ENCODE results near the gene TRMT10C.
"Not testable (repeated sequence)": the region's sequence is repeated elsewhere in the genome, so short reads cannot be mapped to it uniquely, and the experiment has no call there.

TRMT10C gene

DNA sequence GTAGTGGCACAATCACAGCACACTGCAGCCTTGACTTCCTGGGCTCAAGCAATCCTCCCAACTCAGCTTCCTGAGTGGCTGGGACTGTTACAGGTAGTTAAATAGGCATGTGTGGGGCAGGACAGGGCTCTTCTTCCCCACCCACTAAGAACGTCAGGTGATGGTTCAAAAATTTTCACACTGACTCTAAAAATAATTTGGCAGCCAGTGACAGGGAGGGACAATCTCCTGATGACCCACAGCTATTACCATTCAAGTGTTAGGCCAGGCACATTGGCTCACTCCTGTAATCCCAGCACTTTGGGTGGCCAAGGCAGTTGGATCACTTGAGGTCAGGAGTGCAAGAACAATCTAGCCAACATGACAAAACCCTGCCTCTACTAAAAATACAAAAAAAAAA, 12.2 kb upstream of the TRMT10C start:
- DNase-seq, result no peak

DNA sequence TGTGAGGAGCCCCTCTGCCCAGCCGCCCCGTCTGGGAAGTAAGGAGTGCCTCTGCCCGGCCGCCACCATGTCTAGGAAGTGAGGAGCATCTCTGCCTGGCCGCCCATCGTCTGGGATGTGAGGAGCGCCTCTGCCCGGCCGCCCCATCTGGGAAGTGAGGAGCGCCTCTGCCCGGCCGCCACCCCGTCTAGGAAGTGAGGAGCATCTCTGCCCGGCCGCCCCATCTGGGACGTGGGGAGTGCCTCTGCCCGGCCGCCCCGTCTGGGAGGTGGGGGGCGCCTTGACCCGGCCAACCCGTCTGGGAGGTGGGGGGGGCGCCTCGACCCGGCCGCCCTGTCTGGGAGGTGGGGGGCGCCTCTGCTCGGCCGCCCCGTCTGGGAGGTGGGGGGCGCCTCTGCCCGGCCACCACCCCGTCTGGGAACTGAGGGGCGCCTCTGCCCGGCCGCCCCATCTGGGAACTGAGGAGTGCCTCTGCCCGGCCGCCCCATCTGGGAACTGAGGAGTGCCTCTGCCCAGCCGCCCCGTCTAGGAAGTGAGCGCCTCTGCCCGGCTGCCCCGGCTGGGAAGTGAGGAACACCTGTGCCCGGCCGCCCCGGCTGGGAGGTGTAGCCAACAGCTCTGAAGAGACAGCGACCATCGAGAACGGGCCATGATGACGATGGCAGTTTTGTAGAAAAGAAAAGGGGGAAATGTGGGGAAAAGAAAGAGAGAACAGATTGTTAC, 10.1 kb upstream of the TRMT10C start:
- DNase-seq, result not testable (repeated sequence)

DNA sequence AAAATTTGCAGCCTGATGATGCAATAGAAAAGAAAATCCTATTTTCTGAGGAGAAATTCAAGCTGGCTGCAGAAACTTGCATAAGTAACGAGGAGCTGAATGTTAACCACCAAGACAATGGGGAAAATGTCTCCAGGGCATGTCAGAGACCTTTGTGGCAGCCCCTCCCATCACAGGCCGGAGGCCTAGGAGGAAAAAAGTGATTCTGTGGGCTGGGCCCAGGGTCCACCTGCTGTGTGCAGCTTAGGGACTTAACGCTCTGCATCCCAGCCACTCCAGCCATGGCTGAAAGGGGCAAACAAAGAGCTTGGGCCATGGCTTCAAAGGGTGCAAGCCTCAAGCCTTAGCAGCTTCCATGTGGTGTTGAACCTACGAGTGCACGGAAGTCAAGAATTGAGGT, 8.3 kb upstream of the TRMT10C start:
- not testable (repeated sequence) for DNase-seq

DNA sequence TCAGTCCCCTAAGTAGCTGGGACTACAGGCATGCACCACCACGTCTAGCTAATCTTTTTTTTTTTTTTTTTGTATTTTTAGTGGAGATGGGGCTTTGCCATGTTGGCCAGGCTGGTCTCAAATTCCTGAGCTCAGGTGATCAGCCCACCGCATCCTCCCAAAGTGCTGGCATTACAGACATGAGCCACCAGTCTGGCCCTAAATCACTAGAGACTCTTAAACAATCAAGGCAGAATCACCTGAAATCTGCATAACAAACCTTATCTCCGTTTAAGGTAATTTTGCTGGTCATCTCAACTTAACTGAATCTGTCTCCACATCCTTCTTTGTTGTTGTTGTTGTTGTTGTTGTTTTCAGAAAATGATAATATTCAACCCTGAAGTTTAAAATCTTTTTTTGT, 5.6 kb upstream of the TRMT10C start:
- no peak for DNase-seq

DNA sequence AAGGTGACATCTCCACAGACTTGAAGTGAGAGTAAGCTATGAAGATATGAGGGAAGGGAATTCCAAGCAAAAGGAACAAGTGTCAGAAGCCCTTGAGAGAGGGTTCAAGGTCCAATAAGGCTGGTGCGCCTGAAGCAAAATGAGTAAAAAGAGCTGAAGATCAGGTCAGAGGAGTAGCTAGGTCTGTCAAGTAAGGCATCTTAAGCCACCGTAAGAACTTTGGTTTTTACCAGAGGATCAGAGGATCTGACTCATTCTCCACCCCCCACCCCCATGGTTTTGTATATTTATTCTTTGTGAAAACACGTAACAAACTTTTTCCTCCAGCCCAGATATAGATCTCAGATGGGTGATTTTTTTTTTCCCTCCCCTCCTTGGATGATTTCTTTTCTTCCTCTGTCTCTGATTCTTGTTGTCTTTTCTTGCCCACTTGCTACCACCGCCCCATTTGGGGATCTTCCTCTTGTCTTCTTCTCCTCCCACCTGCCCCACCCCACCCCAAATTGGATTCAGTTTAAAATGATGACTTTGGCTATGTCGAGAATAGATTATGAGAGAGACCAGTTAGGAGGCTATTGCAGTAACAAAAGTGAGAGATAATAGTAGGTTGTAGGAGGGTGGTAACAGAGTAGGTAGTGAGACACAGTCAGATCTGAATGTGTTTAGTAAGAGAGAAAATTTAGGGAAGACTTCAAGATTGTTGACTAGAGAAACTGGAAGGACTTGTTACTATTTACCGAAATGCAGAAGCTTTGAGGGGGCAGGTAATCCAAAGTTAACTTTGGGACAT, 6.1 kb downstream of the TRMT10C start:
- DNase-seq, result no peak

DNA sequence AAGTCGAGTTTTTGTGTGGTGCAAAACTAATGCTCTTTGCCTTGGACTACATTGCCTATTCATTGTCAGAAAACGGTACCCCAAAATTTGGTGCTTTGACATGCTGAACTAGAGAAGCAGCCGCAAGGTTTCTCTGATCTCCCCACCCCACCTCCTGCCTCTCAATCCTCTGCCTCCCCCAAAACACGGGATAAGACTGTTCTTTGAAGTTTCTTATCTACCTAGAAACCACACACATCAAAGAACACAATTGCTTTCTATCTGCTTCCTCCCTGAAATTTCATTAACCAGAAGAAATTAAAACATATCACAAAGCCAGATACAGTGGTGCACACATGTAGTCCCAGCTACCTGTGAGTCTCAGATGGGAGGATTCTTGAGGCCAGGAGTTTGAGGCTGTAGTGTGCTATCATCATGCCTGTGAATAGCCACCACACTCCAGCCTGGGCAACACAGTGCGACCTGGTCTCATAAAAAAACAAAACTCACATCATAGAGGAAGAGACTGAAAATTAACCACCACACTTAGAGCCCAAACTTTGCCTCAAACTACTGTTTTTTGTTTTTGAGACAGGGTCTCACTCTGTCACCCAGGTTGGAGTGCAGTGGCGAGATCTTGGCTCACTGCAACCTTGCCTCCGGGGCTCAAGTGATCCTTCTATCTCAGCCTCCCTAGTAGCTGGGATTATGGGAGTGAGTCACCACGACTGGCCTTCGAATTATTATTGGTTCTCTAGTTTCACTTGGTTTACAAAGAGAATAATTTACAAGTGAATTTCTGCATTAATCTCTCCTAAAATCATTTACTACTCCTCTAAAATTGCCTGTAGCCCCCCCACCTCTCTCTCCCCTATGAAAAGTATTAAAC, 9.6 kb downstream of the TRMT10C start:
- DNase-seq, result no peak

DNA sequence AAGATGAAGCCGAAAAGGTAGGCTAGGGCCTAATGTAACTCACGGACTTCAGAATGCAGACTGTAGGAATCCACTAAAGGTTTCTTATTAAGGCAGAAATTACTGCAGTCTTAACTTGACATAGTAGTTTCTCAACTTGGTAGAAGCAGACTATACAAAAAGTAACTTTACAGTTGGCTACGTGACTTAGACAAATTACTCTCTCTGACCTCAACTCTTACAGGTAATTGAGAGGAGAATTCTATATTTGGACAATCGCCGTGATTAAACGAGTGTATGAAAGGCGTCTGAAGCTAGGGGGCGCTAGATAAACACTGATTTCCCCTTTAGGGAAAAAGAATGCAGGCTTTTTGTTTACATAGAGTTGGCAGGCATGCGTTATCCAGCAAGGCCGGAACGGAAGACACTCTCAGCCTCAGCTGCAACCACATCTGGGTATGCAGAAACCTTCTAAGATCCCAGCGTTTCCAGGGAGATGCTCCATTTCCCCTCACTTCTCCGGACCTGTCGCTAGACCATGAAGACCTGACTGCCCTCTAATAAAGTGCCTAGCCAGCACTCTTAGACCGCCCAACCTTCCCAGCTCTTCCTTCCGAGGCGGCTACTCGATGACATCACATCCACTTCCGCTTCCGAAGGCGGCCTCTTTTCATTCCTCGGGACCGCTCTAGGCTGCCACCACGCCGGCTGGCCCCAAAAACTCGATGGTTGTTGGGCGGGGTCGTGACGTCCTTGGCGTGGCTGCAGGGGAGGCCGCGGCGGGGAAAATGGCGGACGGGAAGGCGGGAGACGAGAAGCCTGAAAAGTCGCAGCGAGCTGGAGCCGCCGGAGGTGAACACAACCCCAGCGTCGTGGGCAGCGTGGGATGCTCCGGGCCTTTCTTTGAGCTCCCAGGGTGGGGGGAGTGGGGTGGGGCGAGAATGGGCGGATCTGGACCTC, 12.1 kb downstream of the TRMT10C start, which contains the start of gene PCNP:
Gene PCNP, plus strand, starts transcription at position 732 of the 939 bp plus-strand sequence. Its CDS starts 36 bp downstream, at position 768.
- peak; percentile 98 for DNase-seq

DNA sequence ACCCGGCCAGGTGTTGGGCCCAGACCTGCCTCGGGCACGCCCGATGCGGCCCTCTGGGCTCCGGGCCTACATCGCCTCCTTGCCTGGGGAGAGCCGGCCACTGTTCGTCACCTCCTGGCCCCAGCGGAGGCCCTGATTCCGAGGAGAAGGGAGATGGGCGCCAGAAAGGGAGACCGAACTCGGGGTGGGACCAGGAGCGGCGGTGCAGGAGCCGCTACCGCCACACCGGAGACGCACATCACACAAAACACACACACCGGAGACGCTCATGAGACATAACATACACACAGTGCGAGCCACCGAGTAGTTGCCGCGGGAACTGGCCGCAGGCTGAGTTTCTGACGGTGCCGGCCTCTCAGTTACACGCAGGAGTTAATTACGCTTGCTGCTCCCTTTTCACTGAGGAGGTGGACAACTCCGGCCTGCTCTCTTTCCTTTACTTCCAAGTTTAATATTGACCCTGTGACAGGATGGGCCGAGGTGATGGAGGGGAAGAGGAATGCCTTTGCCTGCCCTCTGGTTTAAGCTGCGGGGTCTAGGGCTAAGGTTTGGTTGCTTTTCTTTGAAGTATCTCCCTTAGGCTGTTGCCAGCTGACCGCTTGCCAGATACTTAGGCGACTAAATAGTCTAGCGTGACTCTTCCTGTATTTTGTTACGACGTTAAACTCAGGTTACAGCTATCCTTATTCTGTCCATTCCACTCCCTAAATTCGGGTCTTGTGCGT, 12.9 kb downstream of the TRMT10C start:
- peak; percentile 82 for DNase-seq

DNA sequence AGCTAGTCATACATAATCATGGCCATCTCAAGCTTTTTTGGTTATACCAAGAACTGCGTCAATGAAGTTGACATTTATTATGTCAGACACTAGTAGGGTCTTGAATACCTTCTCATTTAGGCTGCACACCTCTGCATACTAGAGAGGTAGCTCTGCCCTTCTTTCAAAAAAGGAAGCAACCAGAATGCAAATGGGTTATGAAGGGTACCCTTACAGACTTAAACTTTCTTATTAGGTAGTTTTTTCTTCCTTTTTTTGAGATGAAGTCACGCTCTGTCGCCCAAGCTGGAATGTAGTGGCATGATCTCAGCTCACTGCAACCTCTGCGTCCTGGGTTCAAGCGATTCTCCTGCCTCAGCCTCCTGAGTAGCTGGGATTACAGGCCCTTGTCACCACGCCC, 15.6 kb downstream of the TRMT10C start:
- DNase-seq, result no peak

DNA sequence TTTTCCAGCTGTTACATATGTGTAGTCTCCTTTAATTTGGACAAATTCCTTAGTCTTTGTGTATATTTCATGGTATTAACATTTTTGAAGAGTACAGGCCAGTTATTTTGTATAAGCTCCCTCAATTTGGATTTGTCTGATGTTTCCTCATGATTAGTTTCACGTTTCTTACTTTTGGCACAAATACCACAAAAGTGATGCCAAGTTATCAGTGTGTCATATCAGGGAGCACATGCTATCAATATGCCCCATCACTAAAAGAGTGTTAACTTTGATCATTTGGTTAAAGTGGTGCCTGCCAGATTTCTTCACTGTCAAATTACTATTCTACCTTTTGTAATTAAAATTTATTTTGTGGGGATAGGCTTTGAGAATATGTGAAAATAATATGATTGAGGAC, 26.9 kb downstream of the TRMT10C start:
- no peak for DNase-seq

DNA sequence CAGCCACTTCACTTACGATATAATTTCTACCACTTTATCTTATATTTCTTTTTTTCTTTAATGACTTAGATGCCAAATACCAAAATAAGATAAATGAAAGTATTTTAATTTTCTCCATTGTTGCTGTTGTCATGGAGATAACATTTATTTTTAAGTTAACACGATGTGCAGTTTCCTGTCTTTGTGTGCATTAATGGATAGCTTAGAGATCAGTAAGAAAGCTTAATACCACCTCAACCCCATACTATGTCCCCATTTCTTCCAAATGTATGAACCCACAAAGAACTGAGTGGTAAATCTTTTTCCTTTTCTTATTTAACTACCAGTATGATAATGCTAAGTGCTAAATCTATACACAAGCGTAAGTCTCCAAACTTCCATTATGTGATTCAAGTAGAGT, 29.4 kb downstream of the TRMT10C start:
- no peak for DNase-seq

DNA sequence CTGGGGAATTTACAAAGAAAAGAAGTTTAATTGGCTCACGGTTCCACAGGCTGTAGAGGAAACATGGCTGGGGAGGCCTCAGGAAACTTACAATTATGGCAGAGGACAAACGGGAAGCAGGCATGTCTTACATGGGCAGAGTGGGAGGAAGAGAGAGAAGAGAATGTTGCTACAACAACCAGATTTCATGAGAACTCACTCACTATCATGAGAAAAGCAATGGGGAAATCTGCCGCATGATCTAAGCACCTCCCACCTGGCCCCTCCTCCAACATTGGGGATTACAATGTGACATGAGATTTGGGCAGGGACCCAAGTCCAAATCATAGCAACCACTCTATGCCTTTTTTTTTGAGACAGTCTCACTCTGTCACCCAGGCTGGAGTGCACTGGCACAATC, 41.1 kb downstream of the TRMT10C start:
- DNase-seq, result no peak

DNA sequence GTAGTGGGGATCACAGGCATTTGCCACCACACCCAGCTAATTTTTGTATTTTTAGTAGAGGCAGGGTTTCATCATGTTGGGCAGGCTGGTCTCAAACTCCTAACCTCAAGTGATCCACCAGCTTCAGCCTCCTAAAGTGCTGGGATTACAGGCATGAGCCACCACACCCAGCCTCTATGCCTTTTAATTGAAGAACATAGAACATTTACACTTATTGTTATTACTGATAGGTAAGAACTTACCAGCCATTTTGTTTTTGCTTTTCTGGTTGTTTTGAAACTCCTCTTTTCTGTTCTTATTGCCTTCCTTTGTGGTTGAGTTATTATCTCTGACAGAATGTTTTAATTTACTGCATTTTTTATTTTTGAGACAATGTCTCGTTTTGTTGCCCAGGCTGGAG, 41.5 kb downstream of the TRMT10C start:
- DNase-seq, result no peak

DNA sequence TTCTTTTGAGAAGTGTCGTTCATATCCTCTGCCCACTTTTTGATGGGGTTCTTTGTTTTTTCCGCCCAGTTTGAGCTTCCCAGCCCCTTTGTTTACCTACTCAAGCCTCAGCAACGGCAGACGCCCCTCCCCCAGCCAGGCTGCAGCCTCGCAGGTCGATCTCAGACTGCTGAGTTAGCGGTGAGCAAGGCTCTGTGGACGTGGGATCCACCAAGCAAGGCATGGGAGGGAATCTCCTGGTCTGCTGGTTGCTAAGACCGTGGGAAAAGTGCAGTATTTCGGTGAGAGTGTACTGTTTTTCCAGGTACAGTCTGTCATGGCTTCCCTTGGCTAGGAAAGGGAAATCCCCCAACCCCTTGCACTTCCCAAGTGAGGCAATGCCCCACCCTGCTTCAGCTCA, 43.7 kb downstream of the TRMT10C start:
- DNase-seq, result not testable (repeated sequence)

DNA sequence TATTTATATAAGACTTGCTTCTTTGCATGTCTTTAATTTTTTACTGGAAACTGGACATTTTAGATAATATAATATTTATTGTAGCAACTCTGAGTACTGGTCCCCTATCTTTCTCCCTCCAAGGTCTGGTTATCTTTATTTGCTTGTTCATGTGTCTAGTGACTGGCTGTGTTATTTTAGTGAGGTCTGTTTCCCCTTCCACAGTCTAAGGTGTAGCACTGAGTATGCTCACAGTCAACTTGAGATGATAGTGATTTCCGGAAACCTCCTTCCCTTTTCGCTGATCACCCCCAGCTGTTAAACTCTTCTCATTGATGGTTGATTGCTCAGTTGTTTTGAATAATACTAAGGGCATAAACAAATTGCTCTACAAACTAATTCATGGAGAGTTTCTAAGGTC, 49.4 kb downstream of the TRMT10C start:
- DNase-seq, result no peak

DNA sequence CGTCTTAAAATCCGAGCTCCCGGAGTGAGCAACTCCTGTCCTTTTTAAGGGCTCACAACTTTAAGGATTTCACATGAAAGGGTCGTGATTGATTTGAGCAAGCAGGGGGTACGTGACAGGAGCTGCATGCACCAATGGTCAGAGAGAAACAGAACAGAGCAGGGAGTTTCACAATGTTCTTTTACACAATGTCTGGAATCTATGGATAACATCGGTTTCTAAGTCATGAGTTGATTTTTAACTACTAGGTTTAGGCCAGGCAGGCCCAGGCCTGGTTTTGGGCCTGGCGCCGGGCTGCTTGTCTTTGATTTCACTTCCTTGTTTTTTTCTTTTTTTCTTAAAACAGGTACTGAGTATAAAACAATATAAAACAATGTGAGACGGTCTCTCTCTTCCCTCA, 51.3 kb downstream of the TRMT10C start:
- DNase-seq, result not testable (repeated sequence)

DNA sequence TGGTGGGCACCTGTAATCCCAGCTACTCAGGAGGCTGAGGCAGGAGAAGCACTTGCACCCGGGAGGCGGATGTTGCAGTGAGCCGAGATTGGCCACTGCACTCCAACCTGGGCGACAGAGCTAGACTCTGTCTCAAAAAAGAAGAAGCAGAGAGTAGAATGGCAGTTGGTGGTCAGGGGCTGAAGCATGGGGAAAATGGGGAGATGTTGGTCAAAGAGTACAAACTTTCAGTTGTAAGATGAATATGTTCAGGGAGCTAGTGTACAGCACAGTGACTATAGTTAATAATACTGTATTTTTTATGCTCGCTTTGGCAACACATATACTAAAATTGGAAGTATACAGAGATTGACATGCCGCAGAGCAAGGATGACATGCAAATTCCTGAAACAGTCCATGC, 53.9 kb downstream of the TRMT10C start:
- DNase-seq, result no peak
